SK-N-SH treated with all-trans-retinoic acid at 6 μM for 48 hours (cell line): Measurements from ENCODE around the gene ALB.

ENCODE experiments used
- ATAC-seq: fragments of 200-7000 bp; cut with Tn5 transposase; 3 replicates; pipeline ENCODE4 v1.9.1; 2020; ENCODE audit warnings: mild to moderate bottlenecking, moderate library complexity
- ARNTL ChIP-seq: fragments of 450-650 bp; formaldehyde crosslinking; IDR thresholded peaks from 2 replicates; pipeline ENCODE4 v1.5.0; 2020; ENCODE audit warnings: low read depth, mild to moderate bottlenecking, moderate library complexity, borderline replicate concordance
- BACH2 ChIP-seq: fragments of 250-450 bp; sonication (Bioruptor Pico); IDR thresholded peaks from 2 replicates; pipeline ENCODE4 v1.9.0; 2021; ENCODE audit warnings: mild to moderate bottlenecking, borderline replicate concordance
- CSDC2 ChIP-seq: fragments of 250-450 bp; sonication (Bioruptor Pico); IDR thresholded peaks from 2 replicates; pipeline ENCODE4 v1.5.0; 2020; ENCODE audit warnings: mild to moderate bottlenecking, moderate library complexity
- ESRRG ChIP-seq: fragments of 250-450 bp; sonication (Bioruptor Pico); IDR thresholded peaks from 2 replicates; pipeline ENCODE4 v1.6.1; 2021; ENCODE audit warnings: mild to moderate bottlenecking
- GLIS3 ChIP-seq: fragments of 250-450 bp; sonication (Bioruptor Pico); IDR thresholded peaks from 2 replicates; pipeline ENCODE4 v1.5.0; 2020; ENCODE audit warnings: mild to moderate bottlenecking, moderate library complexity
- ISL1 ChIP-seq: fragments of 250-450 bp; sonication (Bioruptor Pico); IDR thresholded peaks from 2 replicates; pipeline ENCODE4 v2.1.2; 2022; ENCODE audit warnings: mild to moderate bottlenecking, moderate library complexity
- OSR1 ChIP-seq: fragments of 250-450 bp; sonication (Bioruptor Pico); IDR thresholded peaks from 2 replicates; pipeline ENCODE4 v1.8.0; 2022; ENCODE audit warnings: moderate library complexity, mild to moderate bottlenecking, inconsistent platforms
- PATZ1 ChIP-seq: fragments of 250-450 bp; sonication (Bioruptor Pico); IDR thresholded peaks from 2 replicates; pipeline ENCODE4 v1.8.0; 2020; ENCODE audit warnings: mild to moderate bottlenecking, moderate library complexity, borderline replicate concordance
- POU6F1 ChIP-seq: fragments of 250-450 bp; sonication (Bioruptor Pico); IDR thresholded peaks from 2 replicates; pipeline ENCODE4 v1.8.0; 2021; ENCODE audit warnings: low read depth, mild to moderate bottlenecking, moderate library complexity, borderline replicate concordance
- PPARA ChIP-seq: fragments of 250-450 bp; sonication (Bioruptor Pico); IDR thresholded peaks from 2 replicates; pipeline ENCODE4 v1.5.0; 2020; ENCODE audit warnings: mild to moderate bottlenecking, borderline replicate concordance
- RARB ChIP-seq: fragments of 250-450 bp; sonication (Bioruptor Pico); IDR thresholded peaks from 2 replicates; pipeline ENCODE4 v1.8.0; 2021; ENCODE audit warnings: mild to moderate bottlenecking, moderate library complexity
- SNAI2 ChIP-seq: fragments of 250-450 bp; sonication (Bioruptor Pico); IDR thresholded peaks from 2 replicates; pipeline ENCODE4 v1.5.0; 2020; ENCODE audit warnings: mild to moderate bottlenecking, moderate library complexity
- TCF4 ChIP-seq: fragments of 250-450 bp; sonication (Bioruptor Pico); IDR thresholded peaks from 2 replicates; pipeline ENCODE4 v1.8.0; 2021; ENCODE audit warnings: mild to moderate bottlenecking, moderate library complexity, borderline replicate concordance
- TOX ChIP-seq: fragments of 250-450 bp; sonication (Bioruptor Pico); IDR thresholded peaks from 2 replicates; pipeline ENCODE4 v1.8.0; 2021; ENCODE audit warnings: mild to moderate bottlenecking, moderate library complexity, borderline replicate concordance
- TSHZ2 ChIP-seq: fragments of 250-450 bp; sonication (Bioruptor Pico); IDR thresholded peaks from 2 replicates; pipeline ENCODE4 v1.5.0; 2020; ENCODE audit warnings: mild to moderate bottlenecking, moderate library complexity
- ZC3H10 ChIP-seq: fragments of 250-450 bp; sonication (Bioruptor Pico); IDR thresholded peaks from 2 replicates; pipeline ENCODE4 v1.5.1; 2021; ENCODE audit warnings: mild to moderate bottlenecking, moderate library complexity
- ZFP3 ChIP-seq: fragments of 250-450 bp; sonication (Bioruptor Pico); IDR thresholded peaks from 2 replicates; pipeline ENCODE4 v1.5.0; 2020; ENCODE audit warnings: mild to moderate bottlenecking, moderate library complexity
- ZFP30 ChIP-seq: fragments of 450-650 bp; formaldehyde crosslinking; IDR thresholded peaks from 2 replicates; pipeline ENCODE4 v1.5.0; 2022; ENCODE audit warnings: mild to moderate bottlenecking, moderate library complexity
- ZNF565 ChIP-seq: fragments of 450-650 bp; formaldehyde crosslinking; conservative IDR thresholded peaks from 2 replicates; pipeline ENCODE4 v1.5.0; 2020; ENCODE audit warnings: low read depth, mild to moderate bottlenecking, moderate library complexity
- ZNF70 ChIP-seq: fragments of 450-650 bp; formaldehyde crosslinking; IDR thresholded peaks from 2 replicates; pipeline ENCODE4 v1.5.0; 2020; ENCODE audit warnings: mild to moderate bottlenecking, moderate library complexity
- ZNF8 ChIP-seq: fragments of 450-650 bp; formaldehyde crosslinking; IDR thresholded peaks from 2 replicates; pipeline ENCODE4 v1.5.0; 2020; ENCODE audit warnings: mild to moderate bottlenecking, moderate library complexity
- TF ChIP-seq, protein P1 (sequence below): fragments of 250-450 bp; sonication (Bioruptor Pico); IDR thresholded peaks from 2 replicates; pipeline ENCODE4 v1.5.1; 2021; ENCODE audit warnings: mild to moderate bottlenecking, moderate library complexity
- TF ChIP-seq, protein P2 (sequence below): fragments of 250-450 bp; sonication (Bioruptor Pico); IDR thresholded peaks from 2 replicates; pipeline ENCODE4 v1.5.1; 2020; ENCODE audit warnings: low read depth, mild to moderate bottlenecking, moderate library complexity

Gene ALB

GRCh38 chr4:73411731-73412414 is 7.8 kb downstream of the ALB start:
- no peak for ATAC-seq

GRCh38 chr4:73413294-73413755 is 9.2 kb downstream of the ALB start:
- TF ChIP-seq SNAI2 (CRISPR knock-in tag) = no peak
- no peak for TF ChIP-seq BACH2 (CRISPR knock-in tag)
- TF ChIP-seq ZNF8 (CRISPR knock-in tag) = no peak
- no peak for TF ChIP-seq ZNF70 (CRISPR knock-in tag)
- TF ChIP-seq, protein P1, sequence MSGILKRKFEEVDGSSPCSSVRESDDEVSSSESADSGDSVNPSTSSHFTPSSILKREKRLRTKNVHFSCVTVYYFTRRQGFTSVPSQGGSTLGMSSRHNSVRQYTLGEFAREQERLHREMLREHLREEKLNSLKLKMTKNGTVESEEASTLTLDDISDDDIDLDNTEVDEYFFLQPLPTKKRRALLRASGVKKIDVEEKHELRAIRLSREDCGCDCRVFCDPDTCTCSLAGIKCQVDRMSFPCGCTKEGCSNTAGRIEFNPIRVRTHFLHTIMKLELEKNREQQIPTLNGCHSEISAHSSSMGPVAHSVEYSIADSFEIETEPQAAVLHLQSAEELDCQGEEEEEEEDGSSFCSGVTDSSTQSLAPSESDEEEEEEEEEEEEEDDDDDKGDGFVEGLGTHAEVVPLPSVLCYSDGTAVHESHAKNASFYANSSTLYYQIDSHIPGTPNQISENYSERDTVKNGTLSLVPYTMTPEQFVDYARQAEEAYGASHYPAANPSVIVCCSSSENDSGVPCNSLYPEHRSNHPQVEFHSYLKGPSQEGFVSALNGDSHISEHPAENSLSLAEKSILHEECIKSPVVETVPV = no peak
- no peak for TF ChIP-seq TOX
- no peak for TF ChIP-seq CSDC2
- TF ChIP-seq TCF4 (CRISPR knock-in tag) = no peak
- no peak for TF ChIP-seq ZFP3 (CRISPR knock-in tag)
- TF ChIP-seq RARB (CRISPR knock-in tag) = no peak
- TF ChIP-seq OSR1 = no peak
- no peak for TF ChIP-seq ISL1
- no peak for TF ChIP-seq ZFP30
- TF ChIP-seq PPARA (CRISPR knock-in tag) = no peak
- TF ChIP-seq ESRRG (CRISPR knock-in tag) = no peak
- TF ChIP-seq GLIS3 (CRISPR knock-in tag) = no peak
- no peak for TF ChIP-seq TSHZ2
- no peak for TF ChIP-seq POU6F1 (CRISPR knock-in tag)
- no peak for TF ChIP-seq ARNTL (CRISPR knock-in tag)
- no peak for ATAC-seq

More at GRCh38 chr4:73411731-73412414, 7.8 kb downstream of the ALB start:
- TF ChIP-seq, protein P1 = no peak
- TF ChIP-seq ZNF565 (CRISPR knock-in tag) = no peak
- TF ChIP-seq OSR1 = no peak
- no peak for TF ChIP-seq ARNTL (CRISPR knock-in tag)
- no peak for TF ChIP-seq PPARA (CRISPR knock-in tag)
- no peak for TF ChIP-seq TOX
- TF ChIP-seq ZC3H10 (CRISPR knock-in tag) = no peak

DNA sequence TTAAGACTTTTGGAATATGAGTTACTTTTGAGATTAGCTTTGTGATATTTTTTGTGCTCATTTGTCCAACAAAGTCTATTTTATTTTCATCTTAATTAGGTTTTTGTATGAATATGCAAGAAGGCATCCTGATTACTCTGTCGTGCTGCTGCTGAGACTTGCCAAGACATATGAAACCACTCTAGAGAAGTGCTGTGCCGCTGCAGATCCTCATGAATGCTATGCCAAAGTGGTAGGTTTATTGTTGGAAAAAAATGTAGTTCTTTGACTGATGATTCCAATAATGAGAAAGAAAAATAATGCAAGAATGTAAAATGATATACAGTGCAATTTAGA is 10.8 kb downstream of the ALB start:
- TF ChIP-seq BACH2 (CRISPR knock-in tag) = no peak
- no peak for TF ChIP-seq SNAI2 (CRISPR knock-in tag)
- TF ChIP-seq, protein P1 = no peak
- TF ChIP-seq ISL1 = no peak
- no peak for TF ChIP-seq ESRRG (CRISPR knock-in tag)
- TF ChIP-seq TOX = no peak
- TF ChIP-seq ZC3H10 (CRISPR knock-in tag) = no peak
- no peak for TF ChIP-seq RARB (CRISPR knock-in tag)
- no peak for TF ChIP-seq PATZ1 (CRISPR knock-in tag)
- TF ChIP-seq ZNF565 (CRISPR knock-in tag) = no peak
- TF ChIP-seq, protein P2, sequence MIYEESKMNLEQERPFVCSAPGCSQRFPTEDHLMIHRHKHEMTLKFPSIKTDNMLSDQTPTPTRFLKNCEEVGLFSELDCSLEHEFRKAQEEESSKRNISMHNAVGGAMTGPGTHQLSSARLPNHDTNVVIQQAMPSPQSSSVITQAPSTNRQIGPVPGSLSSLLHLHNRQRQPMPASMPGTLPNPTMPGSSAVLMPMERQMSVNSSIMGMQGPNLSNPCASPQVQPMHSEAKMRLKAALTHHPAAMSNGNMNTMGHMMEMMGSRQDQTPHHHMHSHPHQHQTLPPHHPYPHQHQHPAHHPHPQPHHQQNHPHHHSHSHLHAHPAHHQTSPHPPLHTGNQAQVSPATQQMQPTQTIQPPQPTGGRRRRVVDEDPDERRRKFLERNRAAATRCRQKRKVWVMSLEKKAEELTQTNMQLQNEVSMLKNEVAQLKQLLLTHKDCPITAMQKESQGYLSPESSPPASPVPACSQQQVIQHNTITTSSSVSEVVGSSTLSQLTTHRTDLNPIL (CRISPR knock-in tag) = no peak
- TF ChIP-seq ZFP30 = no peak
- TF ChIP-seq PPARA (CRISPR knock-in tag) = no peak
- no peak for TF ChIP-seq ZFP3 (CRISPR knock-in tag)
- TF ChIP-seq ZNF70 (CRISPR knock-in tag) = no peak
- no peak for ATAC-seq
